Measurements from ENCODE around the gene MAN2B2.
A peak's percentile ranks its signal among the peaks of the same experiment; 100 is the strongest.
"Not testable (repeated sequence)": the region's sequence is repeated elsewhere in the genome, so short reads cannot be mapped to it uniquely, and the experiment has no call there.

Gene MAN2B2

DNA sequence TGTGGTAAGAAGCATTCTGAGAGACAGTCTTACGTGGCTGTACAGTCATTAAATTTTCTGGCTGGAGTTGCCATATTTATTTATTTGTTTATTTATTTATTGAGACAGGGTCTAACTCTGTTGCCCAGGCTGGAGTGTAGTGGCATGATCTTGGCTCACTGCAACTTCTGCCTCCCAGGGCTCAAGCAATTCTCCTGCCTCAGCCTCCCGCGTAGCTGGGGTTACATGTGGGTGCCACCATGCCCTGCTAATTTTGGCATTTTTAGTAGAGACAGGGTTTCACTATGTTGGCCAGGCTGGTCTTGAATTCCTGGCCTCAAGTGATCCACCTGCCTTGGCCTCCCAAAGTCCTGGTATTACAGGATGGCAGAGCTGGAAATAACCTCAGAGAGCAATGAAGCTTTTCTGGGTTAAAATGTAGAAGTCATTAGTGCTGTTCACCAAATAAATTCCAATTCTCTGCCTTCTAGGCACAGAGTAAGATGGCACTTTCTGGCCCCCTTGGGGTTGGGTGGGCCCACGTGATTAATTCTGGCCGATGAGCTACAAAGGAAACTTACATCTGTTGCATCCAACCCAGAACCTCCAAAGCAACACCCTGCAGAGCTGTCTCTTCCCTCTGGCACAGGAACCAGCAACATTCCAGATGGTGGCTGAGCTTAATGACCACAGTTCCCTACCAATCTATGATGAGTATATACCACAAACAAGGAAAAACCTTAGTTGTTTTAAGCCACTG, 70.0 kb downstream of the MAN2B2 start:
- no peak for DNase-seq

DNA sequence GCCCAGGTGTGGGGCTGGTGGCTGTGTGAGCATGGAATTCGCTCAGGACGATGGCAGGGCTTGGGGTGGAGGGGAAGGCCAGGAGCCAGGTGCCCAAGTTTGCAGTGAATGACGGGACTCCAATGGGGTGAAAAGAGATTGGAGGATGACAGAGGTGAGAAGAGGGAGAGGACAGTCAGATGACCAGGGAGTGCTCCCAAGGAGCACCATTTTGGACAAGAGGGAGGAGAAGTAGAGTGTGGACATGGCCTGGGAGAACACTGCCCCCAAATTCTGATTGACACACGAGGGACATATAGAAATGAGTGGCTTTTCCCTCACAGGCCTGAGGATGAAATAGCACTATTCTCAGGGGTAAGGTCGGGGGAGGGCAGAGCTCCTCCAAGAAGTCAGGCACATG, 72.2 kb downstream of the MAN2B2 start:
- no peak for DNase-seq

DNA sequence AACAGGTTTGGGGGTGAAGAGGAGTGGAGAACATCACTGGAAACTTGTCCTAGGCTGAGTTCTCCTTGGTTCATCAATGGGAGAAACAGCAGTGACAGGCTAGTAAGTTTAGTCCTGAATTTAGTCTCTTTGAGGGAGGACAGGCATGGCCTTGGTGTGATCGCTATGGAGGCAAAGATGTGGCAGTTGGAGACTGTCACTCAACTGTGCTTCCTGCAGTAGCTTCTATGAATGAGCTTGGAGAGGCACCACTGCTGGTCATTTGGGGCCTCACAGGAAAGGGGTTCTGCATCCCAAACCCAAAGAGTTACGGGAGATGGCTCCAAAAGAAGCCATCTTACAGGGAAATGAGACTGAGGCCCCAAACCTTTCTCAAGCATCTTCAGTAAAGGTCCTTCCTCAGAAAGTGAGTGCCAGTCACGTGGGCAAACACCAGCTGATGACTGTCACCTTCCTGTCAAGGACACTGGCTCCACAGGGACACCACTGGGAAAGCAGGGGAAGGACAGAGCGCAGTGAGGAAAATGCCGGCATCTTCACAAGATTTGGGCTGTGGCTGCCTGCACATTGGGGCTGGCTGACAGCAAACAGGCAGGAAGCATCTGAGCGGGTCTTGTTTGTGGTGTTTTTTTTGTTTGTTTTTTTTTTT, 72.7 kb downstream of the MAN2B2 start:
- no peak for DNase-seq

DNA sequence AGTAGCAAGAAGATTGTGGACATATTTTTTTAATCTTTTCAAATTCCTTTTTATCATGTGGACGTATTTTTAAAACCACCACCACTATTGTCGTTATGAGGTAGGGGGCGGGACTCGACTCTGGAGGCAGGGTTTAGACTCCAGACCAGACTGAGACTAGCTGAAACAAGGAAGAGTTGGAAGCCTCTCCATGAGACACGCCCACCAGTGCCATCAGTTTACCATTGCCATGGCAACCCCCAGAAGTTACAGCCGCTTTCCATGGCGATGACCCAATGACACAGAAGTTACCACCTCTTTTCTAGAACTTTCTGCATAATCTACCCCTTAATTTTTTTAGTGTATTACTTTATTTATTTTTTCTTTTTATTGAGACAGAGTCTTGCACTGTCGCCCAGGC, 74.2 kb downstream of the MAN2B2 start:
- DNase-seq = no peak

DNA sequence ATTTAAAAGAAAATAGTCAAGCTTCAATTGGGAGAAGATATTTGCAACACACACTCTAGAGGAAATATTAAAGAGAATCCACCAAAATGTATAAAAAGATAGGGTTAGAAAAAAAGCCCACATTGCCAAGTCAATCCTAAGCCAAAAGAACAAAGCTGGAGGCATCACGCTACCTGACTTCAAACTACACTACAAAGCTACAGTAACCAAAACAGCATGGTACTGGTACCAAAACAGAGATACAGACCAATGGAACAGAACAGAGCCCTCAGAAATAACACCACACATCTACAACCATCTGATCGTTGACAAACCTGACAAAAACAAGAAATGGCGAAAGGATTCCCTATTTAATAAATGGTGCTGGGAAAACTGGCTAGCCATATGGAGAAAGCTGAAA, 79.2 kb downstream of the MAN2B2 start:
- DNase-seq = not testable (repeated sequence)

DNA sequence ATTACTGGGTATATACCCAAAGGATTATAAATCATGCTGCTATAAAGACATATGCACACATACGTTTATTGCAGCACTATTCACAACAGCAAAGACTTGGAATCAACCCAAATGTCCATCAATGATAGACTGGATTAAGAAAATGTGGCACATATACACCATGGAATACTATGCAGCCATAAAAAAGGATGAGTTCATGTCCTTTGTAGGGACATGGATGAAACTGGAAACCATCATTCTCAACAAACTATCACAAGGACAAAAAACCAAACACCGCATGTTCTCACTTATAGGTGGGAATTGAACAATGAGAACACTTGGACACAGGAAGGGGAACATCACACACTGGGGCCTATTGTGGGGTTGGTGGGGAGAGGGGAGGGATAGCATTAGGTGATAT, 80.3 kb downstream of the MAN2B2 start:
- DNase-seq = not testable (repeated sequence)

DNA sequence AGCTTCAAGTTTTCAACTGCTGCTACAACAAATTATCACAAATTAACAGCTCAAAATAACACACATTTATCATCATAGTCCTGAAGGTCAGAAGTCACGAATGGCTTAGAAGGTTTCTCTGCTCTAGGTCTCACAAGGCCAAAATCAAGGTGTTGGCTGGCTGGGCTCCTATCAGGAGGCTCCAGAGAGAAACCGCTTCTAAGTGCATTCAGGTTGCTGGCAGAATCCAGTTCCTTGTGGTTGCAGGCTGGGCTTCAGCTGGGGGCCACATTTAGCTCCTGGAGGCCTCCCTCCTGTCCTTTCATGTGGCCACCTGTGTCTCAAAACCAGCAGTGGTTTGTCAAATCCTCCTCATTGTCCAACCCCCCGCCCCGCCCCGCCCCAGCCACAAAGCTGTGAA, 80.9 kb downstream of the MAN2B2 start:
- DNase-seq = no peak

DNA sequence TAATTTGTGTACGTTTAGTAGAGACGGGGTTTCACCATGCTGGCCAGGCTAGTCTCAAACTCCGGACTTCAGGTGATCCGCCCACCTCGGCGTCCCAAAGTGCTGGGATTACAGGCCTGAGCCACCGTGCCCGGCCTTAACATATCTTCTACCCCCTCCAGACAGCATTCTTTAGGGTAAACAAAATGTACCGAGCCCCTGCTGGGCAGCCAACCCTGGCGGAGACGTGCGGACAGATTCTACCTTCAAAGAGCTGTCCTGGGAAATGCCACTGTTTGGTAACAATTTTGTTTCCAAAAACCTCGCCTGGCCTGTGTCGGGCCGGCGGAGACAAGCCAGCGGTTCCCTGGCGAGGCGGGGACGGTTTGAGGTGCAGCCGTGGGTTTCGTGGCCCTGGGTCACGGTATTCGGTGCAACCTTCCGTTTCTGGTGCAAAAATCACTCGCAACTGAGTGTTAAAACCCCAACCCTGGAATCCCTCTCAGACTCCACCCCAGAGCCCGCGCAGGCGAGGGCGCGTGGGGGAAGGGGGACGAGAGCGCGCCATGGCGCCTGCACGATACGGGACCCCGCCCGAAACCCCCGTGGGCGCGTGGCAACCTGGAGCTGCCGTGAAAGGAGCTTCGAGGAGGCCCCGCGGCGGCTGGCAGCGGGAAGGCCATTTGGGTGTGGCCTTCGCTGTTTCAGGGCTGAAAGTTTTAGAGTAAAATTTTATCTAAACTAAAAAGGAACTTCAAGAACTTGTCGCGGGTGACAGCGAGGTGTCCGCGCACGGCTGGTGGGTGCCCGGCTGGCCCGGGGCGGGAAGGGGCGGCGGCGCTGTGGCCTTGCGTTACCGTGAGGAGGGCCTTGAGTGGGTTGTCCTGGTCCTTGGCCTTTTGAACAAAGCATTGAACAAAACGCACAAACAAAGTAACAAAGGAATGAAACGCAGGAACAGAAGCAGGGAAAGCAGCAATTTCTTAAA, 82.5 kb downstream of the MAN2B2 start:
- DNase-seq = no peak

DNA sequence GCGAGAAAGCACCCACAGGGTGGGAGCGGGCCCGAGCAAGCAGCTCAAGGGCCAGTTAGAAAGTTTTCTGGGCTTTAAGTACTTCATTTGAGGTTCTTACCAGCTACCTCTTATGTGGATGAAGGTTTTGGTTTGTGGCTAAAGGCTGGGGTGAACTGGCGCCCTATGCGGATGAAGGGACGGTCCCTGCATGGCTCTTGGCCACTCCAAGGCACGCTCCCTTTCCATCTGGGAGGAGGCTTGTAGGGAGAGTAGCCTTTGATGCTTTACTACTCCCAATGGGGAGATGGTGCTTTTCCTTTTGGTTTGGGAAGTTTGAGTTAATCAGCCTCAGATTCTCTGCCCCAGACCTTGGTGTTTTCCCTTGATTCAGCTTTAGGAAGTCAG, 83.2 kb downstream of the MAN2B2 start:
- no peak for DNase-seq

DNA sequence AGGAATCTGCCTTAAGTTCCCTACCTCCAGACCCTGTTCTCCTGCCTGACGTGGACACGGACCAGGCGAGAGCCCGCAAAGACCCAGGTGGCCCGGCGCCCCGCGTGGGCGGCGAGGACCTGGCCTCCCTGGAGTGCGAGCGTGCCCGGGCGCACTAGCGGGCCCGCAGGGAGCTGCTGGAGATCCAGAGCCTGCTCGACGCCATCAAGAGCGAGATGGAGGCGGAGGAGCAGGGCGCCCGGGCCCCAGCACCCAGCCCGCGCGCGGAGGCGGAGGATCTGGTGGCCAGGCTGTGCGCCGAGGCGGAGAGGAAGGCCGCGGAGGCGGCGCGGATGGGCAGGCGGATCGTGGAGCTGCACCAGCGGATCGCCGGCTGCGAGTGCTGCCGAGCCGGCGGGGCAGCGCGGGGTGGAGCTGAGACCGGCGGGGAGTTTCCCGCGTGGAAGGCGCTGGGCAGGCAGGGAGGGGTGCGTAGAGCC, 83.6 kb downstream of the MAN2B2 start:
- DNase-seq = peak; percentile 49 to 52

DNA sequence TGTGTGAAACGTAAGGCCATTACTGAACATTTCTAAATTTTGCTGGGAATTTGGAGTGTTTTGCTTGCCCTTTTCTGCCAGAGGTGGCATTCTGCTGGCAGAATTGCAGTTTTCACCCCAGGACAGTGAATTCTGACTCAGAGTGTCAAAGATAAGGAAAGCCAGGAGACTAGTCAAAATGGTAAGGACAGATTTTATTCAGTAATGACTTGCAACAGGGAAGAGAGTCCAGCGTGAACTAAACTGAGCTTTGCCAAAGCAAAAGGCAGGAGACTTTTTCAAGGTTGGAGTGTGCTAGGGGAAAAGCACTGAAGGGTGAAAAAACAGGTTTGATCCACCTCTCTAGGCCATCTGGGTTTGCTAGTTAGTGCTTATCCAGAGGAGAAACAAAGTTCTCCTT, 84.9 kb downstream of the MAN2B2 start:
- no peak for DNase-seq

DNA sequence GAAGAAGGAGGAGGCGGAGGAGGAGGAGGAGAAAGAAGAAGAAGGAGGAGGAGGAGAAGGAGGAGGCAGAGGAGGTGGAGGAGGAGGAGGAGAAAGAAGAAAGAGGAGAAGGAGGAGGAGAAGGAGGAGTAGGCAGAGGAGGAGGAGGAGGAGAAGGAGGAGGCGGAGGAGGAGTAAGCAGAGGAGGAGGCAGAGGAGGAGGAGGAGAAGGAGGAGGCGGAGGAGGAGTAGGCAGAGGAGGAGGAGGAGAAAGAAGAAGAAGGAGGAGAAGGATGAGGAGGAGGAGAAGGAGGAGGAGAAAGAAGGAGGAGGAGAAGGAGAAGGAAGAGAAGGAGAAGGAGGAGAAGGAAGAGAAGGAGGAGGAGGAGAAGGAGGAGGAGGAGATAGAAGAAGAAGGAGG, 85.4 kb downstream of the MAN2B2 start:
- DNase-seq = no peak

DNA sequence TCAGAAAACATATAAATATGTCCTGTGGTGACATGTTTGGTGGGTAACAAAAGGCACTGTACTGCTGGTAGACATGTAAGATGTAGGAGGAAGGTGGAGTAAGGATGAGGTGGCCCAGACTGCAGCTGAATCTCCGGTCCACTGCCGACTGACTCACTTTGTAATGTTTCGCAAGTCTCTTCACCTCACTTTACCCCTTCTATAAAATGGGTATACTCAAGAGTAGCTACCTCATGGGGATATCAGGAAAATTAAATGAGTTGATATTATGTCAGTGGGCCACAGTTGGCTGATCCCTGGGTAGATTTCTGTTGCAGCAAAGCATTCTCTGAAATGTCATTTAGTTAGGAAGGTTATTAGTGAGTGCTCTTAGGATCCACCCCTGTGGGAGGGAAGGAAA, 87.6 kb downstream of the MAN2B2 start:
- no peak for DNase-seq

DNA sequence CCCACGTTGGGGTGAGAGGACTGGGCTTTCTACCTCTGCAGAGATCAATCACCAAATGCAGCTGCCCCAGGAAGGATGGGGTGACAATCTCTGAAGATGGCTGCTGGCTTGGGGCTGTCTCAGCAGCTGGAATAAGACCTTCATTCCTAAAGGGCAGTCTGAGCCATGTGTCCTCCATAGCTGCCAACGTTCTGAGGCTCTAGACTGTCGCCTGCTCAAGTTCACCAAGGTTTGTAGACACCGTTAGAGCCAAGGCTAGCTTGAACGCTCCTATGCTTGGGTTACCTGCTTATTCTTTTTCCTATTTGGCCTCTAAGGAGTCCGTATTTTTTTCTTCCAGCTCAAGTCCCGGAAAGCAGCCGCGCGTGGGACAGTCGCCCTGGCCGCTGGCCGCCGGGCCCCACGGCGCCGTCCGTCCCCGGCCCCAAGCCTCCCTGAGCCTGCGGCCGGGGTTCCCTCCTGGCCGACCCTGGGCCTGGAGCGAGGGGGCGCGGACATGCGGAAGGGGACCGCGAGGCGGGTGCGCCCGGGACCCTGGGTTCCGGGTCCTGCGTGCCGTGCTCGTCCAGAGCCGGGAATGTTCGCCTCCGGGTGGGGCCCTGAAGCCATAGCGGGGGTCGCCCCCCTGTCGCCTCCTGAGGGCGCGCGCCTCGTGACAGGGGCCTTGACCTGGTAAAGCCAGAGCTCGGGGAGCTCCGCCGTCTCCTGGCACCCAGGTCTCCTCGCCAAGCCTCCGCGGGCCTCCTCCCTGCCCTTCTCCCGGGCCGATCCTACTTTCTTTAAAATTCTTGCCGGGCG, 88.8 kb downstream of the MAN2B2 start:
- no peak for DNase-seq

DNA sequence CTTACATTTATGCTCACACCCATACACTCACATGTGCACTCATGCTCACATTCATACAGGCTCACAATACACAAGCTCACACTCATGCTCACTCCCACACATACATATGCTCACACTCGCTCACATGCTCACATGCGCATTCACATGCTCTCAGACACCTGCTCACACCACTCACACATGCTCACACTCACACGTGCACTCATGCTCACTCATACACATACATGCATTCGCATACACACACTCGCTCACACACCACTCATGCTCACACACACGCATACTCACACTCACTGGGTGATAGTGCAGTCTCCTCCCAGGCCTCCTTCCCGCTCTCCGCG, 90.3 kb downstream of the MAN2B2 start:
- no peak for DNase-seq

DNA sequence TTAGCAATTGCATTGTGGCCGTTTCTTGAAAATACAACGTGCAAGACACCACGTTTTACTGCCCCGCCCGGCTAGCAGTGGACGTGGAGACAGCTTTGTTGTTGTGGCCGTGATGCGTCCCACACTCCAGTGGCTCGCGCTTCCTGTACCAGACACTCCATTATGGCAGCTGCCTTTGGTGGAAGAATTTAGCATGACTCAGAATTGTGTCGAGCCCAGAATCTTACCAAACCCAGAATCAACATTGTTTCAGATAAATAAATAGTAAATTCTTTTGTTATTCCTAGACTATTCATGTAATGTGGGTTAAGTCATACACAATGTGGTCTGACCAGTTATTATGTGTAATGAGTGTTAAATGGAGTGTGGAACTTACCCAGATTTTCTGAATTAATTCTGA, 93.4 kb downstream of the MAN2B2 start:
- DNase-seq = no peak

DNA sequence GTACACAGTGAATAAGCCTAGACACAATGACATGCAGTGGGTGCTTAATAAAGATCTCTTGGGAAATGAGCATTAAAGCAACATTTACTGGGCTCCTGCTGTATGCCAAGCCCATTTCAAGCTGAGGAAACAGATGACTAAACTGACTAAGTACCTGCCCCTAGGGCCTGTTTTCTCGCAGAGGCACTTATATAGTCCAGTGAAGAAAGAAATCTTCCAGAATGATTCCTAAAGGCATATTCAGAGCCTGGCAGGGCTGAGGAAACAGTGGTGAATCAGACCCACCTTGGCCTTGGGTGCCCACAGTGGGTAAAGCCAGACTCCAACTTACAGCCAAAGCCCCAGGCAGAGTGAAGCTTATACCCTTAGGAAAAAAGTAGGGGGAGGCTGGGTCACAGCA, 96.7 kb downstream of the MAN2B2 start:
- no peak for DNase-seq

DNA sequence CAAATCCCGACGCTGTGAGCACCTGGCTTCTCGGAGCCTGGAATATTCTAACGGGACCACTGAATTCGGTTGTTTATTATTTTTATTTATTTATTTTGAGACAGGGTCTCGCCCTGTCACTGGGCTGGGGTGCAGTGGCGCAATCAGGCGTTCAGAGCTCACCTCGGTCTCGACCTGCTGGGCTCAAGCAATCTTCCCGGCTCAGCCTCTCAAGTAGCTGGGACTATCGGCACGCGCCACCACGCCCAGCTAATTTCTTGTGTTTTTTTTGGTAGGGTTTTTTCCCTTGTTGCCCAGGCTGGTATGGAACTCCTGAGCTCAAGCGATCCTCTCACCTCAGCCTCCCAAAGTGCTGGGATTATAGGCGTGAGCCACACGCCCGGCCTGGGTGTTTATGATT, 97.1 kb downstream of the MAN2B2 start:
- DNase-seq = no peak

DNA sequence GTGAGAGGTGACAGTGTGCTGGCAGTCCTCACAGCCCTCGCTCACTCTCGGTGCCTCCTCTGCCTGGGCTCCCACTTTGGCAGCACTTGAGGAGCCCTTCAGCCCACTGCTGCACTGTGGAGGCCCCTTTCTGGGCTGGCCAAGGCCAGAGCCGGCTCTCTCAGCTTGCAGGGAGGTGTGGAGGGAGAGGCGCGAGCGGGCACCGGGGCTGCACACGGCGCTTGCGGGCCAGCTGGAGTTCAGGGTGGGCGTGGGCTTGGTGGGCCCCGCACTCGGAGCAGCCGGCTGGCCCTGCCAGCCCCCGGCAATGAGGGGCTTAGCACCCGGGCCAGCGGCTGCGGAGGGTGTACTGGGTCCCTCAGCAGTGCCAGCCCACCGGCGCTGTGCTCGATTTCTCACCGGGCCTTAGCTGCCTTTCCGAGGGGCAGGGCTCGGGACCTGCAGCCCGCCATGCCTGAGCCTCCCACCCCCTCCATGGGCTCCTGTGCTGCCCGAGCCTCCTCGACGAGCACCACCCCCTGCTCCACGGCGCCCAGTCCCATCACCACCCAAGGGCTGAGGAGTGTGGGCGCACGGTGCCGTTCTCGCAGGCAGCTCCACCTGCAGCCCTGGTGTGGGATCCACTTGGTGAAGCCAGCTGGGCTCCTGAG, 97.7 kb downstream of the MAN2B2 start:
- DNase-seq = not testable (repeated sequence)
